Astrocyte (in vitro differentiated cells and primary cell): Measurements from ENCODE around the gene ANKRD45. TPM values are rescaled to one million over a fixed set of nuclear protein-coding genes. Genes with fewer than 3 reads are reported as not detected.
"Not testable (repeated sequence)": the region's sequence is repeated elsewhere in the genome, so short reads cannot be mapped to it uniquely, and the experiment has no call there.

Experiments used
- DNase-seq: peaks from one replicate; pipeline ENCODE4 v3.0.0-alpha.2; 2010; ENCODE audit warnings: low read depth
- FAIRE-seq: peaks from 2 replicates; lab custom pipeline; 2011; peaks lifted over from hg19 to GRCh38; lab: Jason Lieb, UNC
- H2AFZ ChIP-seq: 2 replicates; pipeline ENCODE4 v1.6.0; 2012; ENCODE audit warnings: low read depth, low read length, inconsistent platforms
- H3K27ac ChIP-seq: 2 replicates; pipeline ENCODE4 v1.5.1; 2011; ENCODE audit warnings: low read depth, low read length, inconsistent platforms
- H3K27me3 ChIP-seq: 2 replicates; pipeline ENCODE4 v1.6.0; 2011; ENCODE audit warnings: low read length, inconsistent platforms; ENCODE audit not compliant: insufficient read depth
- H3K36me3 ChIP-seq: 2 replicates; pipeline ENCODE4 v1.5.1; 2011; ENCODE audit warnings: low read length, inconsistent platforms; ENCODE audit not compliant: insufficient read depth
- H3K4me1 ChIP-seq: 2 replicates; pipeline ENCODE4 v1.5.1; 2011; ENCODE audit warnings: low read length, inconsistent platforms; ENCODE audit not compliant: insufficient read depth
- H3K4me2 ChIP-seq: 2 replicates; pipeline ENCODE4 v1.6.0; 2012; ENCODE audit warnings: low read length, inconsistent platforms
- H3K4me3 ChIP-seq: 2 replicates; pipeline ENCODE4 v1.5.1; 2011; ENCODE audit warnings: low read depth, mild to moderate bottlenecking, low read length, inconsistent platforms; ENCODE audit not compliant: insufficient read depth
- H3K79me2 ChIP-seq: 2 replicates; pipeline ENCODE4 v1.6.0; 2012; ENCODE audit warnings: mild to moderate bottlenecking, low read length, inconsistent platforms; ENCODE audit not compliant: insufficient read depth
- H3K9ac ChIP-seq: 2 replicates; pipeline ENCODE4 v1.6.0; 2012; ENCODE audit warnings: mild to moderate bottlenecking, low read length, inconsistent platforms
- H3K9me3 ChIP-seq: 2 replicates; pipeline ENCODE4 v1.5.1; 2012; ENCODE audit warnings: low read depth, mild to moderate bottlenecking, low read length, inconsistent platforms; ENCODE audit not compliant: insufficient read depth
- H4K20me1 ChIP-seq: 2 replicates; pipeline ENCODE4 v1.6.0; 2012; ENCODE audit warnings: low read length, inconsistent platforms; ENCODE audit not compliant: insufficient read depth
- H3K27ac Mint-ChIP-seq: one replicate; pipeline ENCODE4 v1.8.0; 2021; ENCODE audit warnings: mild to moderate bottlenecking, mixed read lengths; ENCODE audit not compliant: unreplicated experiment
- H3K27me3 Mint-ChIP-seq: one replicate; pipeline ENCODE4 v1.8.0; 2021; ENCODE audit warnings: low read depth, mixed read lengths; ENCODE audit not compliant: unreplicated experiment
- H3K36me3 Mint-ChIP-seq: one replicate; pipeline ENCODE4 v1.8.0; 2021; ENCODE audit warnings: low read depth, mixed read lengths; ENCODE audit not compliant: unreplicated experiment
- H3K4me1 Mint-ChIP-seq: one replicate; pipeline ENCODE4 v1.8.0; 2021; ENCODE audit warnings: low read depth, mixed read lengths; ENCODE audit not compliant: unreplicated experiment
- H3K4me3 Mint-ChIP-seq: one replicate; pipeline ENCODE4 v1.8.0; 2021; ENCODE audit warnings: mild to moderate bottlenecking, moderate library complexity, mixed read lengths; ENCODE audit not compliant: unreplicated experiment
- H3K9me3 Mint-ChIP-seq: one replicate; pipeline ENCODE4 v1.8.0; 2021; ENCODE audit warnings: mild to moderate bottlenecking, mixed read lengths; ENCODE audit not compliant: unreplicated experiment
- EZH2 ChIP-seq: IDR thresholded peaks from 2 replicates; pipeline ENCODE4 v1.6.1; 2012; ENCODE audit warnings: mild to moderate bottlenecking, low read length, inconsistent platforms; ENCODE audit not compliant: insufficient read depth
- total RNA-seq: library from RNA; stranded (reverse); gene quantifications from 2 replicates; pipeline ENCODE4 v1.2.1, GENCODE V29; 2021
- TF ChIP-seq, protein P1 (sequence below): IDR thresholded peaks from 2 replicates; pipeline ENCODE4 v1.5.1; 2011; ENCODE audit warnings: low read depth, mild to moderate bottlenecking, inconsistent platforms, low read length, moderate library complexity; ENCODE audit not compliant: insufficient read depth

ANKRD45 gene
- total RNA-seq, 1 donor from 2014 or later: 1.4 TPM

DNA sequence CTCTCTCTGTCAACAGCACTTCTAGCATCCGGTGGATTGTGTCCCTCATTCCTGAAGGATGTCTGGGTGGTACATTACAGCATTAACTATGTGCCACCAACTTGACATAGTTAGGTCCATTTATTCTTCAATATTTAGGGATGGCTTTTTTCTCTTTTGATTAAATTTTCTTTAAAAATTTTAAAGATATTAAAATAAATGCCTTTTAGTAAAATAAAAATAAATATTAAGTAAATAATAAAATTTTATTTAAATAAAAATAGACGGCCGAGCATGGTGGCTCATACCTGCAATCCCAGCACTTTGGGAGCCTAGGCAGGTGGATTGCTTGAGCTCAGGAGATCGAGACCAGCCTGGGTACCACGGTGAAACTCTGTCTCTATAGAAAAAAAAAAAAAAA lies 35.5 kb upstream of the ANKRD45 start:
- peaks cover 3% of the 10 kb centered on the region for H3K36me3 Mint-ChIP-seq
- no peaks in the 10 kb centered on the region for H4K20me1 ChIP-seq
- H3K4me1 ChIP-seq: no peaks in the 10 kb centered on the region
- H3K27me3 Mint-ChIP-seq: peaks cover 12% of the 10 kb centered on the region
- TF ChIP-seq, protein P1, sequence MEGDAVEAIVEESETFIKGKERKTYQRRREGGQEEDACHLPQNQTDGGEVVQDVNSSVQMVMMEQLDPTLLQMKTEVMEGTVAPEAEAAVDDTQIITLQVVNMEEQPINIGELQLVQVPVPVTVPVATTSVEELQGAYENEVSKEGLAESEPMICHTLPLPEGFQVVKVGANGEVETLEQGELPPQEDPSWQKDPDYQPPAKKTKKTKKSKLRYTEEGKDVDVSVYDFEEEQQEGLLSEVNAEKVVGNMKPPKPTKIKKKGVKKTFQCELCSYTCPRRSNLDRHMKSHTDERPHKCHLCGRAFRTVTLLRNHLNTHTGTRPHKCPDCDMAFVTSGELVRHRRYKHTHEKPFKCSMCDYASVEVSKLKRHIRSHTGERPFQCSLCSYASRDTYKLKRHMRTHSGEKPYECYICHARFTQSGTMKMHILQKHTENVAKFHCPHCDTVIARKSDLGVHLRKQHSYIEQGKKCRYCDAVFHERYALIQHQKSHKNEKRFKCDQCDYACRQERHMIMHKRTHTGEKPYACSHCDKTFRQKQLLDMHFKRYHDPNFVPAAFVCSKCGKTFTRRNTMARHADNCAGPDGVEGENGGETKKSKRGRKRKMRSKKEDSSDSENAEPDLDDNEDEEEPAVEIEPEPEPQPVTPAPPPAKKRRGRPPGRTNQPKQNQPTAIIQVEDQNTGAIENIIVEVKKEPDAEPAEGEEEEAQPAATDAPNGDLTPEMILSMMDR: no peak
- no peak for TF ChIP-seq EZH2
- FAIRE-seq: no peak
- H3K9me3 Mint-ChIP-seq: no peaks in the 10 kb centered on the region
- H3K27me3 ChIP-seq: peaks cover 7% of the 10 kb centered on the region
- H3K79me2 ChIP-seq: no peaks in the 10 kb centered on the region
- no peak overlapping the region for H3K4me3 Mint-ChIP-seq
- no peak overlapping the region for H3K9ac ChIP-seq
- H2AFZ ChIP-seq: no peak overlapping the region
- H3K4me3 ChIP-seq: no peak overlapping the region
- H3K27ac ChIP-seq: no peak overlapping the region
- no peaks in the 10 kb centered on the region for H3K36me3 ChIP-seq
- no peak overlapping the region for H3K27ac Mint-ChIP-seq
- no peak for DNase-seq
- no peak overlapping the region for H3K4me2 ChIP-seq
- no peaks in the 10 kb centered on the region for H3K9me3 ChIP-seq
- no peaks in the 10 kb centered on the region for H3K4me1 Mint-ChIP-seq

DNA sequence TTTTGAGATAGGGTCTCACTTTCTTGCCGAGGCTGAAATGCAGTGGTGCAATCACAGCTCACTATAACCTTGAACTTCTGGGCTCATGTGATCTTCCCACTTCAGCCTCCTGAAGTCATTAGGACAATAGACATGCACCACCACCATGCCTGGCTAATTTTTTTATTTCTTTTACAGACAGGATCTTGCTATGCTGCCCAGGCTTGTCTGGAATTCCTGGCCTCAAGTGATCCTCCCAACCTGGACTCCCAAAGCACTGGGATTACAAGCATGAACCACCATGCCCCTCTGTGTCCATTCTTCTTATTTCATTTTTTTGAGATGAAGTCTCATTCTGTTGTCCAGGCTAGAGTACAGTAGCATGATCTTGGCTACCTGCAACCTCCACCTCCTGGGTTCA lies 33.1 kb upstream of the ANKRD45 start:
- H3K27ac Mint-ChIP-seq: no peak overlapping the region
- peaks cover 3% of the 10 kb centered on the region for H3K36me3 Mint-ChIP-seq

GRCh38 chr1:173701299-173701698 lies 31.6 kb upstream of the ANKRD45 start:
- H3K9me3 Mint-ChIP-seq, H3K4me3 ChIP-seq, H3K9ac ChIP-seq, H3K4me1 Mint-ChIP-seq, H3K4me1 ChIP-seq, H3K36me3 ChIP-seq, H3K79me2 ChIP-seq, H3K9me3 ChIP-seq, H3K27ac Mint-ChIP-seq, H3K27me3 ChIP-seq, H3K4me3 Mint-ChIP-seq, H4K20me1 ChIP-seq, DNase-seq, FAIRE-seq, H3K36me3 Mint-ChIP-seq, H2AFZ ChIP-seq, H3K4me2 ChIP-seq, H3K27ac ChIP-seq, H3K27me3 Mint-ChIP-seq: not testable (repeated sequence)

More for the DNA sequence above, 33.1 kb upstream of the ANKRD45 start:
- Histone ChIP-seq H4K20me1 (no peaks in the 10 kb centered on the region), H3K9me3 (no peaks in the 10 kb centered on the region), H3K27ac (no peak overlapping the region), H3K79me2 (no peaks in the 10 kb centered on the region), H3K27me3 (no peaks in the 10 kb centered on the region), H3K4me1 (no peaks in the 10 kb centered on the region), H3K4me3 (no peak overlapping the region), H3K4me2 (no peak overlapping the region), H3K36me3 (no peaks in the 10 kb centered on the region), H2AFZ (no peak overlapping the region), H3K9ac (no peak overlapping the region)
- H3K4me3 Mint-ChIP-seq: no peak overlapping the region
- H3K27me3 Mint-ChIP-seq: peaks cover 4% of the 10 kb centered on the region
- TF ChIP-seq EZH2: no peak
- TF ChIP-seq, protein P1: no peak
- H3K9me3 Mint-ChIP-seq: no peaks in the 10 kb centered on the region
- FAIRE-seq (no peak), DNase-seq (no peak)
- H3K4me1 Mint-ChIP-seq: no peaks in the 10 kb centered on the region
